CD14-positive monocyte (primary cell): ENCODE data around the gene TBC1D22A. TPM values are rescaled to one million over a fixed set of nuclear protein-coding genes. Genes with fewer than 3 reads are reported as not detected.

Experiments used
- DNase-seq, 3 donors: peaks; one replicate each; pipeline ENCODE4 v3.0.0-alpha.2; 2011 to 2022
- H2AFZ ChIP-seq: 2 replicates; pipeline ENCODE4 v1.6.0; 2012; ENCODE audit warnings: mild to moderate bottlenecking, low read depth, low read length, inconsistent platforms; ENCODE audit not compliant: insufficient read depth, poor library complexity, severe bottlenecking
- H3K27ac ChIP-seq, 2 donors: 1 replicate in 1 of 2; 2 replicates in 1 of 2; pipeline ENCODE4 v1.5.1; 2012 to 2013; ENCODE audit warnings: low read length in 2 of 2, control low read depth in 1 of 2, inconsistent platforms in 1 of 2, low read depth in 1 of 2, mild to moderate bottlenecking in 1 of 2
- H3K27me3 ChIP-seq, 2 donors: one replicate each; pipeline versions ENCODE4 v1.6.0 to v1.6.1; 2011 to 2013; ENCODE audit warnings: low read length in 2 of 2; ENCODE audit not compliant: control insufficient read depth in 2 of 2, insufficient read depth in 2 of 2
- H3K36me3 ChIP-seq, 2 donors: replicated peaks in 1 of 2; 1 replicate in 1 of 2; 2 replicates in 1 of 2; pipeline versions ENCODE4 v1.5.1 to v1.6.1; 2012 to 2013; ENCODE audit warnings: low read length in 2 of 2, control low read depth in 1 of 2, inconsistent platforms in 1 of 2, mild to moderate bottlenecking in 1 of 2; ENCODE audit not compliant: insufficient read depth in 2 of 2, control insufficient read depth in 1 of 2
- H3K4me1 ChIP-seq, 2 donors: 1 replicate in 1 of 2; 2 replicates in 1 of 2; pipeline versions ENCODE4 v1.5.1 to v1.6.1; 2012 to 2013; ENCODE audit warnings: low read length in 2 of 2, control low read depth in 1 of 2, inconsistent platforms in 1 of 2, mild to moderate bottlenecking in 1 of 2, moderate library complexity in 1 of 2; ENCODE audit not compliant: insufficient read depth in 2 of 2, control insufficient read depth in 1 of 2
- H3K4me2 ChIP-seq: replicated peaks from 2 replicates; pipeline ENCODE3; 2012; ENCODE audit warnings: low read length, moderate library complexity, mild to moderate bottlenecking; ENCODE audit not compliant: poor library complexity, severe bottlenecking; ENCODE audit errors: extremely low read depth
- H3K4me3 ChIP-seq, 3 experiments: fragments of 200-600 bp in 1 of 3; sonication (generic) in 1 of 3; replicated peaks in 1 of 3; 1 replicate in 2 of 3; 2 replicates in 1 of 3; pipeline ENCODE4 v1.5.1; 2011 to 2013; ENCODE audit warnings: low read length in 3 of 3, mild to moderate bottlenecking in 3 of 3, control low read depth in 2 of 3, low read depth in 2 of 3, inconsistent platforms in 1 of 3, moderate library complexity in 1 of 3
- H3K79me2 ChIP-seq: 2 replicates; pipeline ENCODE4 v1.6.0; 2012; ENCODE audit warnings: mild to moderate bottlenecking, control low read depth, inconsistent platforms, low read length, moderate library complexity; ENCODE audit not compliant: insufficient read depth
- H3K9ac ChIP-seq: 2 replicates; pipeline ENCODE4 v1.6.0; 2017; ENCODE audit warnings: low read length, mild to moderate bottlenecking; ENCODE audit not compliant: insufficient read depth, poor library complexity, severe bottlenecking
- H3K9me3 ChIP-seq, 2 donors: replicated peaks in 1 of 2; 1 replicate in 1 of 2; 2 replicates in 1 of 2; pipeline versions ENCODE4 v1.5.1 to v1.6.1; 2012 to 2013; ENCODE audit warnings: low read length in 2 of 2, control low read depth in 1 of 2; ENCODE audit not compliant: control insufficient read depth in 1 of 2, insufficient read depth in 1 of 2
- H4K20me1 ChIP-seq: 2 replicates; pipeline ENCODE4 v1.6.0; 2012; ENCODE audit warnings: mild to moderate bottlenecking, low read length, control low read depth, moderate library complexity; ENCODE audit not compliant: insufficient read depth
- H3K27ac Mint-ChIP-seq, 7 donors: one replicate each; pipeline ENCODE4 v1.8.0; 2020; ENCODE audit warnings: mild to moderate bottlenecking in 7 of 7, mixed read lengths in 7 of 7, moderate library complexity in 6 of 7, inconsistent platforms in 2 of 7
- H3K27me3 Mint-ChIP-seq, 3 donors: one replicate each; pipeline ENCODE4 v1.8.0; 2021 to 2022; ENCODE audit warnings: low read depth in 3 of 3, mild to moderate bottlenecking in 3 of 3, mixed read lengths in 3 of 3, moderate library complexity in 3 of 3, inconsistent platforms in 1 of 3
- H3K36me3 Mint-ChIP-seq, 2 donors: one replicate each; pipeline ENCODE4 v1.8.0; 2020; ENCODE audit warnings: mixed read lengths in 2 of 2, inconsistent platforms in 1 of 2, mild to moderate bottlenecking in 1 of 2
- H3K4me1 Mint-ChIP-seq: one replicate; pipeline ENCODE4 v1.8.0; 2020; ENCODE audit warnings: mild to moderate bottlenecking, mixed read lengths
- H3K4me3 Mint-ChIP-seq, 2 donors: one replicate each; pipeline ENCODE4 v1.8.0; 2020; ENCODE audit warnings: mild to moderate bottlenecking in 2 of 2, mixed read lengths in 2 of 2, moderate library complexity in 1 of 2
- H3K9me3 Mint-ChIP-seq, 7 donors: one replicate each; pipeline ENCODE4 v1.8.0; 2020 to 2022; ENCODE audit warnings: mixed read lengths in 7 of 7, mild to moderate bottlenecking in 6 of 7, moderate library complexity in 6 of 7, inconsistent platforms in 2 of 7
- CTCF ChIP-seq: fragments of 200-600 bp; IDR thresholded peaks from one replicate; pipeline ENCODE4 v1.8.0; 2022; ENCODE audit warnings: antibody characterized with exemption, mild to moderate bottlenecking
- WGBS: methylation state at CpG from one replicate; pipeline ENCODE4 v1.1.5; 2013; ENCODE audit warnings: missing lambda C conversion rate; ENCODE audit not compliant: insufficient coverage; 5-methylcytosine and 5-hydroxymethylcytosine counted together
- intact Hi-C, 2 donors: fragments of 100-400 bp; cut with micrococcal nuclease; formaldehyde crosslinking; loops; one replicate each; pipeline versions ENCODE4 v1.15.0 to v1.15.1; 2023
- polyA plus RNA-seq, 3 donors: library from polyadenylated mRNA; depleted of rRNA in 1 of 3; unstranded in 2 of 3; stranded (reverse) in 1 of 3; fragments of 300-500 nt in 2 of 3; fragments of >200 nt in 1 of 3; fragmentation: Illumina TruSeq in 2 of 3; gene quantifications; 1 replicate in 2 of 3; 2 replicates in 1 of 3; pipeline ENCODE4 v1.2.3, GENCODE V29; 2012 to 2021

TBC1D22A gene
- polyA plus RNA-seq, 3 donors: 25.9 to 36.2 (median 29.5) TPM

- H3K4me3 ChIP-seq: no peak overlapping the region
- Mint-ChIP-seq H3K9me3 (peaks cover 0 to 5% (median 0%) of the 10 kb centered on the region in 7 donors), H3K36me3 (peaks cover 73 to 87% of the 10 kb centered on the region in 2 donors), H3K4me3 (no peak overlapping the region), H3K27me3 (peaks cover 0 to 1% (median 0%) of the 10 kb centered on the region in 3 donors), H3K4me1 (peaks cover 16% of the 10 kb centered on the region), H3K27ac (peak overlapping the region in 2 of 7 donors; percentile 38 to 47)
- no peak for TF ChIP-seq CTCF
- H3K4me2 ChIP-seq: no peak overlapping the region
- peaks cover 18% of the 10 kb centered on the region for H3K79me2 ChIP-seq
- DNase-seq: no peak
- H3K27me3 ChIP-seq: no peaks in the 10 kb centered on the region
- peaks cover 83 to 86% of the 10 kb centered on the region in 2 donors for H3K36me3 ChIP-seq
- 94% methylated on average over 10 of the region's 19 CpGs for WGBS
- intact Hi-C loops: loop anchor here (5.0 kb wide), 1 partner anchor 63 kb away; the partner anchor contains the start of gene CERK (in 2 of the 2)
- no peaks in the 10 kb centered on the region for H3K4me1 ChIP-seq
- H3K9ac ChIP-seq: no peak overlapping the region
- no peaks in the 10 kb centered on the region for H3K9me3 ChIP-seq
- no peak overlapping the region for H2AFZ ChIP-seq
- peaks cover 98% of the 10 kb centered on the region for H4K20me1 ChIP-seq
- H3K27ac ChIP-seq: no peak overlapping the region
Observed at GRCh38 chr22:46800102-46800857, 37.8 kb downstream of the TBC1D22A start.

- Histone ChIP-seq H3K4me3 (no peak overlapping the region), H4K20me1 (peaks cover 96% of the 10 kb centered on the region), H3K9me3 (no peaks in the 10 kb centered on the region), H3K79me2 (peaks cover 21% of the 10 kb centered on the region), H2AFZ (no peak overlapping the region), H3K4me1 (no peaks in the 10 kb centered on the region), H3K4me2 (no peak overlapping the region), H3K36me3 (peaks cover 77 to 85% of the 10 kb centered on the region in 2 donors), H3K9ac (no peak overlapping the region), H3K27me3 (no peaks in the 10 kb centered on the region), H3K27ac (no peak overlapping the region)
- Mint-ChIP-seq H3K4me3 (no peak overlapping the region), H3K36me3 (peaks cover 73 to 86% of the 10 kb centered on the region in 2 donors), H3K4me1 (peaks cover 16% of the 10 kb centered on the region), H3K27me3 (peaks cover 0 to 2% (median 1%) of the 10 kb centered on the region in 3 donors), H3K9me3 (peaks cover 0 to 5% (median 0%) of the 10 kb centered on the region in 7 donors), H3K27ac (peak overlapping the region in 1 of 7 donors; percentile 20)
- no peak for DNase-seq
- WGBS: 94% methylated on average over 14 of the region's 15 CpGs
- intact Hi-C loops: loop anchor here (5.0 kb wide), 1 partner anchor 64 kb away; the partner anchor contains the start of gene CERK (in 2 of the 2)
- TF ChIP-seq CTCF: no peak
Observed at GRCh38 chr22:46801331-46801811, 38.9 kb downstream of the TBC1D22A start.
